HFFc6 (cell line): ENCODE measurements around the gene LTBP2. TPM values are rescaled to one million over a fixed set of nuclear protein-coding genes. Genes with fewer than 3 reads are reported as not detected.

ENCODE experiments used
- DNase-seq: peaks from one replicate; pipeline ENCODE4 v3.0.0-alpha.2; 2018
- H3K27ac Mint-ChIP-seq: 2 replicates; pipeline ENCODE4 v1.8.0; 2020; ENCODE audit warnings: mild to moderate bottlenecking, mixed read lengths
- H3K27me3 Mint-ChIP-seq: 2 replicates; pipeline ENCODE4 v1.8.0; 2021; ENCODE audit warnings: mild to moderate bottlenecking, moderate library complexity, mixed read lengths; ENCODE audit not compliant: insufficient read depth
- H3K36me3 Mint-ChIP-seq: 2 replicates; pipeline ENCODE4 v1.8.0; 2021; ENCODE audit warnings: low read depth, mixed read lengths
- H3K4me1 Mint-ChIP-seq: 2 replicates; pipeline ENCODE4 v1.8.0; 2020; ENCODE audit warnings: low read depth, mixed read lengths
- H3K4me3 Mint-ChIP-seq: 2 replicates; pipeline ENCODE4 v1.8.0; 2020; ENCODE audit warnings: mild to moderate bottlenecking, moderate library complexity, mixed read lengths
- H3K9me3 Mint-ChIP-seq: 2 replicates; pipeline ENCODE4 v1.8.0; 2020; ENCODE audit warnings: mild to moderate bottlenecking, mixed read lengths
- CTCF ChIP-seq: fragments of 200-600 bp; sonication (generic); IDR thresholded peaks from 2 replicates; pipeline ENCODE4 v1.5.0; 2021; ENCODE audit warnings: antibody characterized with exemption, mild to moderate bottlenecking
- total RNA-seq, 6 experiments: library from RNA; stranded (reverse); fragmentation: NEBNext Ultra II Directional; extraction: Animal tissue kit (Norgen Biotek cat#: 25700); gene quantifications; 2 replicates in 1 of 6; 3 replicates in 5 of 6; pipeline ENCODE4 v1.2.3, GENCODE V29; 2021

LTBP2 gene
- total RNA-seq, 6 experiments from 2014 or later = 109 to 165 (median 120) TPM

- peak overlapping the region; percentile 57 for H3K4me3 Mint-ChIP-seq
- no peaks in the 10 kb centered on the region for H3K27me3 Mint-ChIP-seq
- H3K27ac Mint-ChIP-seq = peak overlapping the region; percentile 97
- no peaks in the 10 kb centered on the region for H3K9me3 Mint-ChIP-seq
- no peak for TF ChIP-seq CTCF
- H3K4me1 Mint-ChIP-seq = peaks cover 76% of the 10 kb centered on the region
- H3K36me3 Mint-ChIP-seq = peaks cover 5% of the 10 kb centered on the region; the same call in 1 of the 2 replicates
- DNase-seq = no peak
Observed at GRCh38 chr14:74613211-74613914, 1.3 kb upstream of the LTBP2 start.

DNA sequence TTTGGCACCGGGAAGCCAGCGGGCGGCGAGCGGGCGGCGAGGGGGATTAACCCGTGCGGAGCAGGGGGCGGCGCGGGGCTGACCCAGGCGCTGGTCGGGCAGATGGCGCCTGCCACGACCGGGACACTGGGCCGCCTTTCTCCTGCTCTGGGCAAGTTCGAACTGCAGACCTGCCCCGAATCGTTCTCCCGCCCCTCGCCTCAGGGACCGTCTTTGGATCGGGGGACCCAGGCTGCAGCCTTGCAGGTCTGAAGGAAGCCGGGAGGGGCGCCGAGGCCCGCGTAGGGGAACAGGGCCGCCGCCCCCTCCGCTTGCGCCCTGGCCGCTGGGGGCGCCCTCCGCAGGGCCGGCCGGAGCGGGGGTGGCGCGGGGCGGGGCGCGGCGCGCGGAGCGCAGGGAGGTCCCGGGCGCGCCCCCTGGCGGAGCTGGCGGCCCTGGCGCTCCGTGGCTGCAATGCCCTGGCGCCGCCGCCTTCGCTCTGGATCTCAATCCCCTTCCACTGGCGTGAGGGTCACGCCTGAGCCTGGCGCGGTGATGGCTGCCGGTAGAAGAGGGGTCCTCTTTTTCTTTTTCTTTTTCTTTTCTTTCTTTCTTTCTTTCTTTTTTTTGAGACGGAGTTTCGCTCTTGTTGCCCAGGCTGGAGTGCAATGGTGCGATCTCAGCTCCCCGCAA, 449 bp upstream of the LTBP2 start:
- Mint-ChIP-seq H3K4me1 (peaks cover 70% of the 10 kb centered on the region), H3K27me3 (no peaks in the 10 kb centered on the region), H3K9me3 (no peaks in the 10 kb centered on the region), H3K4me3 (peak overlapping the region; percentile 87), H3K36me3 (peaks cover 5% of the 10 kb centered on the region; the same call in 1 of the 2 replicates), H3K27ac (peak overlapping the region; percentile 66; the same call in 1 of the 2 replicates)
- DNase-seq = peak; percentile 60
- TF ChIP-seq CTCF = peak; percentile 74

DNA sequence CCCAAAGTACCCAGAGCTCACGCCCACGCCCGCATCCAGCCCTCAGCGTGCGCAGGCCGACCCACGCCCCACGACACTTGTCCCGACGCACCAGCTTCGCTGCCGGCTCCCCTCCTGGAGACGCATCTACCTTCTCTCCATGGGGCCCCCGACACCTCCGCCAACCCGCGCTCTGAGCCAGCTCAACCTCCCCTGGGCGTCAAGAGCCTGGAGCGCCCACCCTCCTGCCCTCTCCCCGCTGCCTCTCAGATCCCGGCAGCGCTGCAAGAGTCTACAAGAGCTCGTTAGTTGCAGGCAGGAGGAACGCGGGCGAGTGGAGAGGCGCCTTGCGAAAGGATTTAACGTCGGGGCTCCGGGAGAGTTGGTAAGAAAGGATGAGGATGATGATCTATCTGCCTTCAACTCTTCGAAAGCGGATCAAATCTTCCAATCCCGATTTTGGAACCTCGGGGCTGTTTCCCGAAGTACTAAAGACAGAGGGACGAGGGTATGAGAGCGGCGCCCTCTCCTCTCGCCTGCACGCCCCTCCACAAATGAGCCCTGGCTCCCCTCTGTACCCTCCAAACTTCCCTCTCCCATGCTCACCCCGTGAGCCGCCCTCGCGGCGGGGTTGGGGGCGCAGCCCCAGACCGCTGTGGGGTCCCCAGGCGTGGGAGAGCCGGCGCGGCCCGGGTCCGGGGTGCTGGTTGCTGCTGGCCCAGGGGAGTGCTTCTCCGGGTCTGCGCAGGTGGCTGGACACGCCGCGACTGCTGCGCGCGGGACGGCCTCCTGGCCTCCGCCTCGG, 979 bp downstream of the LTBP2 start:
- Mint-ChIP-seq H3K9me3 (no peaks in the 10 kb centered on the region), H3K36me3 (peaks cover 5% of the 10 kb centered on the region; the same call in 1 of the 2 replicates), H3K4me3 (peak overlapping the region; percentile 87), H3K4me1 (peaks cover 70% of the 10 kb centered on the region), H3K27me3 (no peaks in the 10 kb centered on the region), H3K27ac (peak overlapping the region; percentile 58)
- TF ChIP-seq CTCF = no peak
- DNase-seq = no peak

GRCh38 chr14:74610199-74610865, 1.7 kb downstream of the LTBP2 start:
- Mint-ChIP-seq H3K4me3 (peak overlapping the region; percentile 87), H3K27me3 (no peaks in the 10 kb centered on the region), H3K27ac (peak overlapping the region; percentile 58), H3K4me1 (peaks cover 70% of the 10 kb centered on the region), H3K9me3 (no peaks in the 10 kb centered on the region), H3K36me3 (peaks cover 5% of the 10 kb centered on the region; the same call in 1 of the 2 replicates)
- no peak for TF ChIP-seq CTCF
- DNase-seq = no peak

- Mint-ChIP-seq H3K4me1 (peaks cover 70% of the 10 kb centered on the region), H3K4me3 (peak overlapping the region; percentile 87), H3K27ac (peak overlapping the region; percentile 58), H3K27me3 (no peaks in the 10 kb centered on the region), H3K36me3 (peaks cover 5% of the 10 kb centered on the region; the same call in 1 of the 2 replicates), H3K9me3 (no peaks in the 10 kb centered on the region)
- no peak for TF ChIP-seq CTCF
- no peak for DNase-seq
Observed at GRCh38 chr14:74609721-74610120, 2.3 kb downstream of the LTBP2 start.
